Upper lobe of right lung (tissue), 1 donor: ENCODE results near the gene MMP20. TPM values are rescaled to one million over a fixed set of nuclear protein-coding genes. Genes with fewer than 3 reads are reported as not detected.

Experiments used
- ATAC-seq: fragments of 200-7000 bp; cut with Tn5 transposase; one replicate; pipeline ENCODE4 v1.9.1; 2020; ENCODE audit warnings: mild to moderate bottlenecking, moderate library complexity
- DNase-seq: peaks from one replicate; pipeline ENCODE4 v3.0.0-alpha.2; 2020
- H3K27ac ChIP-seq: fragments of 200-600 bp; one replicate; pipeline ENCODE4 v1.8.0; 2022
- H3K27me3 ChIP-seq: fragments of 200-600 bp; one replicate; pipeline ENCODE4 v1.8.0; 2022; ENCODE audit warnings: mild to moderate bottlenecking
- H3K36me3 ChIP-seq: fragments of 200-600 bp; one replicate; pipeline ENCODE4 v1.8.0; 2022
- H3K4me1 ChIP-seq: fragments of 200-600 bp; one replicate; pipeline ENCODE4 v1.8.0; 2022
- H3K4me3 ChIP-seq: fragments of 200-600 bp; one replicate; pipeline ENCODE4 v1.8.0; 2022; ENCODE audit warnings: mild to moderate bottlenecking
- H3K9me3 ChIP-seq: fragments of 200-600 bp; one replicate; pipeline ENCODE4 v1.8.0; 2022
- CTCF ChIP-seq: fragments of 200-600 bp; IDR thresholded peaks from one replicate; pipeline ENCODE4 v1.8.0; 2022; ENCODE audit warnings: antibody characterized with exemption
- intact Hi-C: fragments of 100-400 bp; cut with DNase I; formaldehyde crosslinking; loops from one replicate; pipeline ENCODE4 v1.11.0; 2022
- total RNA-seq: library from RNA; stranded (reverse); fragmentation: NEBNext Ultra II Directional; extraction: Animal tissue kit (Norgen Biotek cat#: 25700); gene quantifications from one replicate; pipeline ENCODE4 v1.2.1, GENCODE V29; 2021
- donor health status: DM: no; HTN: yes; CAD: no; lungs with severe emphysema.

MMP20 gene
- total RNA-seq, 1 donor from 2014 or later = not detected

GRCh38 chr11:102545701-102546100 is 79.4 kb downstream of the MMP20 start:
- intact Hi-C loops = no loop called here
- no peak overlapping the region for H3K27ac ChIP-seq
- no peaks in the 10 kb centered on the region for H3K27me3 ChIP-seq
- no peaks in the 10 kb centered on the region for H3K36me3 ChIP-seq
- no peaks in the 10 kb centered on the region for H3K9me3 ChIP-seq
- no peak for DNase-seq
- no peaks in the 10 kb centered on the region for H3K4me1 ChIP-seq
- no peak for TF ChIP-seq CTCF
- no peak overlapping the region for H3K4me3 ChIP-seq
- ATAC-seq = no peak

- DNase-seq (no peak), ATAC-seq (no peak)
- Histone ChIP-seq H3K9me3 (no peaks in the 10 kb centered on the region), H3K36me3 (no peaks in the 10 kb centered on the region), H3K27me3 (no peaks in the 10 kb centered on the region), H3K4me3 (no peak overlapping the region), H3K27ac (no peak overlapping the region), H3K4me1 (no peaks in the 10 kb centered on the region)
- TF ChIP-seq CTCF = no peak
- intact Hi-C loops = no loop called here
Measured at GRCh38 chr11:102544594-102544993, 80.5 kb downstream of the MMP20 start.

- Histone ChIP-seq H3K27me3 (no peaks in the 10 kb centered on the region), H3K4me3 (no peak overlapping the region), H3K36me3 (no peaks in the 10 kb centered on the region), H3K4me1 (no peaks in the 10 kb centered on the region), H3K9me3 (no peaks in the 10 kb centered on the region), H3K27ac (no peak overlapping the region)
- ATAC-seq (no peak), DNase-seq (no peak)
- no peak for TF ChIP-seq CTCF
- intact Hi-C loops = no loop called here
Measured at GRCh38 chr11:102539567-102539966, 85.6 kb downstream of the MMP20 start.

GRCh38 chr11:102538932-102539331 is 86.2 kb downstream of the MMP20 start:
- ATAC-seq (no peak), DNase-seq (no peak)
- Histone ChIP-seq H3K27me3 (no peaks in the 10 kb centered on the region), H3K9me3 (no peaks in the 10 kb centered on the region), H3K27ac (no peak overlapping the region), H3K36me3 (no peaks in the 10 kb centered on the region), H3K4me1 (no peaks in the 10 kb centered on the region), H3K4me3 (no peak overlapping the region)
- intact Hi-C loops = no loop called here
- no peak for TF ChIP-seq CTCF

- Histone ChIP-seq H3K9me3 (no peaks in the 10 kb centered on the region), H3K36me3 (no peaks in the 10 kb centered on the region), H3K4me1 (no peaks in the 10 kb centered on the region), H3K27me3 (no peaks in the 10 kb centered on the region), H3K27ac (no peak overlapping the region), H3K4me3 (no peak overlapping the region)
- TF ChIP-seq CTCF = no peak
- no peak for ATAC-seq
- no peak for DNase-seq
- intact Hi-C loops = no loop called here
Measured at GRCh38 chr11:102534261-102534872, 90.8 kb downstream of the MMP20 start.

GRCh38 chr11:102530558-102530957 is 94.6 kb downstream of the MMP20 start, which contains the start of gene MMP7:
Gene MMP7 (minus strand): TSS chr11:102530747. CDS start chr11:102530700, 47 bp downstream.
- ATAC-seq (peak; percentile 91), DNase-seq (peak; percentile 68)
- H3K9me3 ChIP-seq = no peaks in the 10 kb centered on the region
- TF ChIP-seq CTCF = no peak
- H3K27me3 ChIP-seq = no peaks in the 10 kb centered on the region
- intact Hi-C loops = no loop called here
- H3K4me3 ChIP-seq = no peak within 1 kb of the TSS
- peak within 1 kb of the TSS; percentile 25 for H3K27ac ChIP-seq
- no peaks in the 10 kb centered on the region for H3K4me1 ChIP-seq
- H3K36me3 ChIP-seq = no peaks in the 10 kb centered on the region
